Glomerular visceral epithelial cell (primary cell): Measurements from ENCODE around the gene AKAP6.

Source experiments
- DNase-seq: peaks from one replicate; pipeline ENCODE4 v3.0.0-alpha.2; 2016; ENCODE audit errors: extremely low spot score

The AKAP6 gene

GRCh38 chr14:32531942-32532515, 202.9 kb downstream of the AKAP6 start:
- no peak for DNase-seq

GRCh38 chr14:32534145-32534544, 205.0 kb downstream of the AKAP6 start:
- DNase-seq: no peak

GRCh38 chr14:32536175-32536574, 207.1 kb downstream of the AKAP6 start:
- no peak for DNase-seq

- DNase-seq: no peak
Observed at GRCh38 chr14:32537166-32537565, 208.1 kb downstream of the AKAP6 start.

- DNase-seq: no peak
Observed at GRCh38 chr14:32542507-32542906, 213.4 kb downstream of the AKAP6 start.

- no peak for DNase-seq
Observed at GRCh38 chr14:32545095-32545494, 216.0 kb downstream of the AKAP6 start.

GRCh38 chr14:32545506-32546210, 216.6 kb downstream of the AKAP6 start:
- DNase-seq: no peak

GRCh38 chr14:32546246-32546645, 217.1 kb downstream of the AKAP6 start:
- DNase-seq: no peak

- no peak for DNase-seq
Observed at GRCh38 chr14:32552766-32553165, 223.7 kb downstream of the AKAP6 start.

- DNase-seq: no peak
Observed at GRCh38 chr14:32559048-32559447, 229.9 kb downstream of the AKAP6 start.

GRCh38 chr14:32559590-32559989, 230.5 kb downstream of the AKAP6 start:
- DNase-seq: no peak

GRCh38 chr14:32560209-32560857, 231.2 kb downstream of the AKAP6 start:
- peak; percentile 78 for DNase-seq

GRCh38 chr14:32561520-32561919, 232.4 kb downstream of the AKAP6 start:
- no peak for DNase-seq

GRCh38 chr14:32564596-32564995, 235.5 kb downstream of the AKAP6 start:
- no peak for DNase-seq

- no peak for DNase-seq
Observed at GRCh38 chr14:32565256-32565655, 236.2 kb downstream of the AKAP6 start.

- DNase-seq: no peak
Observed at GRCh38 chr14:32567543-32568384, 238.7 kb downstream of the AKAP6 start.

- DNase-seq: no peak
Observed at GRCh38 chr14:32571551-32571950, 242.5 kb downstream of the AKAP6 start.

- DNase-seq: no peak
Observed at GRCh38 chr14:32571995-32572866, 243.1 kb downstream of the AKAP6 start.

GRCh38 chr14:32572867-32573150, 243.7 kb downstream of the AKAP6 start:
- no peak for DNase-seq

GRCh38 chr14:32574269-32574668, 245.2 kb downstream of the AKAP6 start:
- no peak for DNase-seq

GRCh38 chr14:32576088-32576795, 247.1 kb downstream of the AKAP6 start:
- peak; percentile 54 for DNase-seq
